ENCODE measurements around the gene ADGRG6.

GRCh38 chr6:142406131-142406530 lies 104.3 kb downstream of the ADGRG6 start:
- TF ChIP-seq CTCF (IDR thresholded peaks at IDR 0.05; ENCODE audit: insufficient read depth, low read length, poor library complexity, severe bottlenecking): no peak
- no peak for TF ChIP-seq EZH2phosphoT487 (conservative IDR thresholded peaks at IDR 0.05; ENCODE audit: low read length)
